H1 (cell line): Measurements from ENCODE around the gene SLC25A48. TPM values are rescaled to one million over a fixed set of nuclear protein-coding genes. Genes with fewer than 3 reads are reported as not detected.

ENCODE experiments used
- CTCF ChIA-PET: fragments of 300-600 bp; sonication (Branson Sonifier 250); formaldehyde crosslinking; loops from one replicate; lab custom pipeline; 2021; ENCODE audit not compliant: partially characterized antibody; lab: Charles Lee
- POLR2A ChIA-PET: fragments of 300-600 bp; sonication (Branson Sonifier 250); formaldehyde crosslinking; loops from one replicate; lab custom pipeline; 2021; ENCODE audit warnings: inconsistent platforms; ENCODE audit not compliant: partially characterized antibody; lab: Charles Lee
- DNase-seq, 2 experiments: peaks; one replicate each; pipeline versions ENCODE4 v3.0.0 to v3.0.0-alpha.2; 2010 to 2022; ENCODE audit warnings: low spot score in 2 of 2, low read depth in 1 of 2, mixed read lengths in 1 of 2
- FAIRE-seq: peaks from 2 replicates; lab custom pipeline; 2011; peaks lifted over from hg19 to GRCh38; lab: Jason Lieb, UNC
- H2AFZ ChIP-seq: 2 replicates; pipeline ENCODE4 v1.8.1; 2012; ENCODE audit warnings: low read length, inconsistent platforms
- H2AK5ac ChIP-seq: 2 replicates; pipeline ENCODE4 v1.6.1; 2013; ENCODE audit warnings: low read depth, low read length
- H2BK120ac ChIP-seq: replicated peaks from 2 replicates; pipeline ENCODE3; 2013; ENCODE audit warnings: low read depth, low read length, inconsistent platforms
- H2BK12ac ChIP-seq: 2 replicates; pipeline ENCODE4 v1.6.1; 2013; ENCODE audit warnings: low read depth, low read length
- H2BK15ac ChIP-seq: 2 replicates; pipeline ENCODE4 v1.6.1; 2013; ENCODE audit warnings: low read length
- H2BK20ac ChIP-seq: 2 replicates; pipeline ENCODE4 v1.6.1; 2013; ENCODE audit warnings: low read length
- H2BK5ac ChIP-seq: 2 replicates; pipeline ENCODE4 v1.6.1; 2013; ENCODE audit warnings: low read depth, low read length
- H3K14ac ChIP-seq: 2 replicates; pipeline ENCODE4 v1.6.1; 2013; ENCODE audit warnings: inconsistent platforms; ENCODE audit not compliant: insufficient read length
- H3K18ac ChIP-seq: 2 replicates; pipeline ENCODE4 v1.6.1; 2013; ENCODE audit warnings: low read length; ENCODE audit errors: extremely low read depth
- H3K23ac ChIP-seq: 2 replicates; pipeline ENCODE4 v1.6.1; 2013; ENCODE audit warnings: inconsistent platforms; ENCODE audit not compliant: insufficient read length
- H3K23me2 ChIP-seq: 2 replicates; pipeline ENCODE4 v1.6.1; 2013; ENCODE audit warnings: low read depth, low read length
- H3K27ac ChIP-seq: 2 replicates; pipeline ENCODE4 v1.6.1; 2011; ENCODE audit warnings: low read depth, low read length, inconsistent platforms
- H3K27me3 ChIP-seq, 4 experiments: replicated peaks in 1 of 4; 1 replicate in 1 of 4; 2 replicates in 3 of 4; pipeline versions ENCODE4 v1.6.1 to v1.8.1; 2011 to 2013; ENCODE audit warnings: low read length in 3 of 4, mild to moderate bottlenecking in 3 of 4, inconsistent platforms in 2 of 4, mixed read lengths in 2 of 4, moderate library complexity in 1 of 4; ENCODE audit not compliant: control insufficient read depth in 3 of 4, insufficient read depth in 3 of 4; ENCODE audit errors: extremely low read depth in 1 of 4
- H3K36me3 ChIP-seq, 4 experiments: 2 replicates each; pipeline versions ENCODE4 v1.6.1 to v1.8.1; 2011 to 2013; ENCODE audit warnings: mild to moderate bottlenecking in 4 of 4, low read length in 3 of 4, moderate library complexity in 2 of 4, control low read depth in 1 of 4, inconsistent platforms in 1 of 4; ENCODE audit not compliant: insufficient read depth in 4 of 4, control insufficient read depth in 2 of 4
- H3K4ac ChIP-seq: replicated peaks from 2 replicates; pipeline ENCODE3; 2013; ENCODE audit warnings: low read length, low read depth, mixed read lengths, inconsistent platforms; ENCODE audit not compliant: insufficient read length
- H3K4me1 ChIP-seq, 4 experiments: replicated peaks in 1 of 4; 1 replicate in 1 of 4; 2 replicates in 3 of 4; pipeline versions ENCODE4 v1.6.1 to v1.8.1; 2011 to 2013; ENCODE audit warnings: low read length in 3 of 4, inconsistent platforms in 2 of 4, mixed read lengths in 1 of 4; ENCODE audit not compliant: insufficient read depth in 4 of 4, control insufficient read depth in 3 of 4
- H3K4me2 ChIP-seq, 2 experiments: 2 replicates each; pipeline versions ENCODE4 v1.6.1 to v1.8.1; 2011 to 2013; ENCODE audit warnings: low read depth in 2 of 2, low read length in 2 of 2, control low read depth in 1 of 2, inconsistent platforms in 1 of 2, mild to moderate bottlenecking in 1 of 2; ENCODE audit not compliant: insufficient read depth in 1 of 2
- H3K4me3 ChIP-seq, 4 experiments: fragments of 200-600, 300-600 bp in 1 of 4; sonication (generic), shearing (Covaris generic), sonication (Bioruptor Twin) in 1 of 4; 2 replicates each; pipeline versions ENCODE4 v1.5.1 to v1.8.1; 2011 to 2016; ENCODE audit warnings: low read length in 4 of 4, low read depth in 3 of 4, control low read depth in 2 of 4, inconsistent platforms in 2 of 4, mild to moderate bottlenecking in 2 of 4, mixed read lengths in 1 of 4, moderate library complexity in 1 of 4; ENCODE audit not compliant: insufficient read depth in 2 of 4; ENCODE audit errors: extremely low read depth in 1 of 4
- H3K56ac ChIP-seq: replicated peaks from 2 replicates; pipeline ENCODE3; 2013; ENCODE audit warnings: low read depth, mild to moderate bottlenecking, mixed read lengths, low read length, inconsistent platforms; ENCODE audit not compliant: insufficient read length
- H3K79me1 ChIP-seq: 2 replicates; pipeline ENCODE4 v1.6.1; 2013; ENCODE audit warnings: low read depth, low read length, control low read depth
- H3K79me2 ChIP-seq, 2 experiments: 2 replicates each; pipeline versions ENCODE4 v1.6.1 to v1.8.1; 2012 to 2013; ENCODE audit warnings: low read length in 2 of 2, mild to moderate bottlenecking in 2 of 2, inconsistent platforms in 1 of 2; ENCODE audit not compliant: insufficient read depth in 2 of 2, control insufficient read depth in 1 of 2
- H3K9ac ChIP-seq, 4 experiments: replicated peaks in 1 of 4; 1 replicate in 1 of 4; 2 replicates in 3 of 4; pipeline versions ENCODE4 v1.6.1 to v1.8.1; 2011 to 2013; ENCODE audit warnings: low read depth in 3 of 4, low read length in 3 of 4, control low read depth in 2 of 4, mild to moderate bottlenecking in 2 of 4, moderate library complexity in 2 of 4, inconsistent platforms in 1 of 4; ENCODE audit errors: extremely low read depth in 1 of 4
- H3K9me3 ChIP-seq, 2 experiments: 2 replicates each; pipeline versions ENCODE4 v1.6.1 to v1.8.1; 2012 to 2013; ENCODE audit warnings: mild to moderate bottlenecking in 2 of 2, moderate library complexity in 2 of 2, control low read depth in 1 of 2, inconsistent platforms in 1 of 2, low read depth in 1 of 2, low read length in 1 of 2, mixed read lengths in 1 of 2; ENCODE audit not compliant: insufficient read depth in 2 of 2
- H4K20me1 ChIP-seq, 2 experiments: replicated peaks in 1 of 2; 2 replicates each; pipeline versions ENCODE3 to v1.8.1; 2011 to 2013; ENCODE audit warnings: inconsistent platforms in 2 of 2, low read length in 2 of 2, mild to moderate bottlenecking in 1 of 2; ENCODE audit not compliant: insufficient read depth in 2 of 2, control insufficient read depth in 1 of 2
- H4K5ac ChIP-seq: 2 replicates; pipeline ENCODE4 v1.6.1; 2013; ENCODE audit warnings: low read length, low read depth, mixed read lengths, inconsistent platforms; ENCODE audit not compliant: insufficient read length
- H4K8ac ChIP-seq: 2 replicates; pipeline ENCODE4 v1.8.0; 2013; ENCODE audit warnings: mild to moderate bottlenecking, moderate library complexity, low read length, inconsistent platforms; ENCODE audit not compliant: insufficient read depth; ENCODE audit errors: extremely low read depth
- H4K91ac ChIP-seq: replicated peaks from 2 replicates; pipeline ENCODE3; 2013; ENCODE audit warnings: low read length, mixed read lengths, inconsistent platforms; ENCODE audit not compliant: insufficient read length
- CHD1 ChIP-seq: IDR thresholded peaks from 2 replicates; pipeline ENCODE4 v1.6.1; 2012; ENCODE audit warnings: low read depth, low read length, improper control_type of control experiment
- EP300 ChIP-seq, 2 experiments: IDR thresholded peaks; 1 replicate in 1 of 2; 2 replicates in 1 of 2; pipeline ENCODE4 v1.6.1; 2011 to 2012; ENCODE audit warnings: low read depth in 2 of 2, low read length in 2 of 2, mild to moderate bottlenecking in 2 of 2, borderline replicate concordance in 1 of 2, inconsistent platforms in 1 of 2, moderate library complexity in 1 of 2
- KDM5A ChIP-seq: fragments of 200-600 bp; IDR thresholded peaks from 2 replicates; pipeline ENCODE4 v1.7.1; 2012; ENCODE audit warnings: mild to moderate bottlenecking, low read length, inconsistent platforms, mixed read lengths
- PHF8 ChIP-seq: fragments of 200-600 bp; sonication (generic); conservative IDR thresholded peaks from 2 replicates; pipeline ENCODE4 v1.7.1; 2012; ENCODE audit warnings: low read depth, mild to moderate bottlenecking, inconsistent platforms, low read length, moderate library complexity
- POLR2AphosphoS5 ChIP-seq: IDR thresholded peaks from 2 replicates; pipeline ENCODE4 v1.6.1; 2011; ENCODE audit warnings: low read depth, low read length
- RBBP5 ChIP-seq: IDR thresholded peaks from 2 replicates; pipeline ENCODE4 v1.7.1; 2012; ENCODE audit warnings: low read depth, mild to moderate bottlenecking, inconsistent platforms, low read length, moderate library complexity, borderline replicate concordance
- RXRA ChIP-seq: IDR thresholded peaks from 2 replicates; pipeline ENCODE4 v1.6.1; 2011; ENCODE audit warnings: low read depth, mild to moderate bottlenecking, low read length, moderate library complexity; ENCODE audit not compliant: insufficient read depth
- SAP30 ChIP-seq: fragments of 300-600 bp; sonication (generic); IDR thresholded peaks from 2 replicates; pipeline ENCODE4 v1.7.1; 2012; ENCODE audit warnings: low read length, moderate library complexity, mild to moderate bottlenecking, inconsistent platforms; ENCODE audit not compliant: insufficient read depth, insufficient replicate concordance
- SP2 ChIP-seq: IDR thresholded peaks from 2 replicates; pipeline ENCODE4 v1.6.1; 2012; ENCODE audit warnings: mild to moderate bottlenecking, low read length, inconsistent platforms
- WGBS, 2 experiments: shearing (Covaris generic) in 1 of 2; methylation state at CpG; one replicate each; pipeline versions ENCODE4 v1.1.6 to v1.1.7; 2013 to 2015; ENCODE audit warnings: low lambda C conversion rate in 2 of 2, mixed read lengths in 2 of 2, inconsistent platforms in 1 of 2, low coverage in 1 of 2, missing lambda C conversion rate in 1 of 2; ENCODE audit not compliant: insufficient replicate concordance in 2 of 2, insufficient coverage in 1 of 2, insufficient read length in 1 of 2; ENCODE audit errors: extremely low coverage in 1 of 2, missing lambda C conversion rate in 1 of 2; 5-methylcytosine and 5-hydroxymethylcytosine counted together
- polyA plus RNA-seq, 7 experiments: library from polyadenylated mRNA; depleted of rRNA in 3 of 7; stranded (reverse) in 5 of 7; unstranded in 2 of 7; fragments of >200 nt in 5 of 7; fragments of 200-250 nt in 2 of 7; gene quantifications; 1 replicate in 5 of 7; 2 replicates in 1 of 7; 4 replicates in 1 of 7; pipeline versions ENCODE4 v1.2.1 to v1.2.3, GENCODE V29; 2011 to 2013; ENCODE audit warnings: missing spikeins in 2 of 7, mixed read lengths in 2 of 7
- total RNA-seq: library from RNA; stranded (reverse); fragmentation: NEBNext Ultra II Directional; extraction: Animal tissue kit (Norgen Biotek cat#: 25700); gene quantifications from 2 replicates; pipeline ENCODE4 v1.2.1, GENCODE V29; 2021
- TF ChIP-seq, protein P1 (sequence below): IDR thresholded peaks from 2 replicates; pipeline ENCODE4 v1.6.1; 2011; ENCODE audit warnings: low read length, improper control_type of control experiment
- TF ChIP-seq, protein P2 (sequence below): IDR thresholded peaks from 2 replicates; pipeline ENCODE4 v1.6.1; 2012; ENCODE audit warnings: inconsistent platforms

Gene SLC25A48
- total and polyA plus RNA-seq, 2 of the 8 experiments (the other 6 are each of a cell fraction or from before 2014, with no cell fraction given) = 1.3 to 1.8 TPM

DNA sequence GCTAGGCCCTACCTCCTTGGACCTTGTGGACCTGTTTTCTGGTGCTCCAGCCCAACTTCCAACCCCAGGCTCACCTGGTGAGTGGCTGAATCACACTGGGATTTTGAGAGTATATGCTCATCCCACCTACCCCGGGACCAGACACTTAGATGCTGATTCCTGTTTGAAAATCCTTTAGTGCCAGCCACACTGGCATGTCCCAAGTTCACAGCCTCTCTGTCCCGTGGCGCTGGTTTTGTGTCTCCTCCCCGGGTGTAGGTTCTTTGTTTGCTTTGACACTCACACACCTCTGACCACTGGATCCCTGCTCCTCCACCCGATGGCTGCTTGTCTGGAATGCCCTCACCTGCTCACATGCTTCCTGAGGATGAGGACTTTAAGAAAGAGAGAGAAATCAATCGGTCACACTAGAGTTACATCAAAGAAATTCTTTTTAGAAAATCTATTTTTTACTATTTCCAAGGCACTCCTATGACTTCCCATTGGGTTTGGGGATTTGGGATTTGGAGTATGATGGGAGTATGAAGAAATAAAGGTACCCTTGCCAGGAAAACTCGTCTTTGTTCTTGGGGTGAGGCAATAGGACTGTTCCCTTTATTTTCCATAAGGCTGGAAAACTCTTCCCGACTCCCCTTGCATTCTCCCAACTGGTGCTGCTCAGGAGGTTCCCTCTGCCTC lies 7.3 kb upstream of the SLC25A48 start:
- Histone ChIP-seq H3K27ac (no peak overlapping the region), H2BK5ac (no peak overlapping the region), H3K4me2 (no peak overlapping the region), H4K91ac (no peak overlapping the region), H3K9ac (no peak overlapping the region), H2BK12ac (0 out of 2 replicates have a peak overlapping the region, but pooled peaks have one; percentile 50), H3K4me3 (no peak overlapping the region), H3K9me3 (no peaks in the 10 kb centered on the region), H2BK15ac (peak overlapping the region; percentile 88; the same call in 1 of the 2 replicates), H4K20me1 (no peaks in the 10 kb centered on the region), H3K27me3 (peaks cover 0 to 8% (median 4%) of the 10 kb centered on the region in 4 experiments; a peak in 3 of 7 replicates), H3K4ac (no peak overlapping the region)
- WGBS, 2 experiments = 74% methylated on average over 8 of the region's 8 CpGs; no CpG with 5 or more reads in 1 of the 2 experiments
- DNase-seq = no peak
- TF ChIP-seq, protein P1, sequence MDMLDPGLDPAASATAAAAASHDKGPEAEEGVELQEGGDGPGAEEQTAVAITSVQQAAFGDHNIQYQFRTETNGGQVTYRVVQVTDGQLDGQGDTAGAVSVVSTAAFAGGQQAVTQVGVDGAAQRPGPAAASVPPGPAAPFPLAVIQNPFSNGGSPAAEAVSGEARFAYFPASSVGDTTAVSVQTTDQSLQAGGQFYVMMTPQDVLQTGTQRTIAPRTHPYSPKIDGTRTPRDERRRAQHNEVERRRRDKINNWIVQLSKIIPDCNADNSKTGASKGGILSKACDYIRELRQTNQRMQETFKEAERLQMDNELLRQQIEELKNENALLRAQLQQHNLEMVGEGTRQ = no peak
- TF ChIP-seq KDM5A (no peak), RBBP5 (no peak), RXRA (no peak), SP2 (no peak), EP300 (IDR thresholded peaks at IDR 0.05; ENCODE audit: borderline replicate concordance in 1 of 2, low read depth in 2 of 2, low read length in 2 of 2) (no peak), POLR2AphosphoS5 (no peak), CHD1 (no peak), SAP30 (no peak), PHF8 (no peak)
- TF ChIP-seq, protein P2, sequence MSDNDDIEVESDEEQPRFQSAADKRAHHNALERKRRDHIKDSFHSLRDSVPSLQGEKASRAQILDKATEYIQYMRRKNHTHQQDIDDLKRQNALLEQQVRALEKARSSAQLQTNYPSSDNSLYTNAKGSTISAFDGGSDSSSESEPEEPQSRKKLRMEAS = no peak
- TF ChIP-seq, all 59 proteins: peak for 0
- Histone ChIP-seq H3K36me3 (no peaks in the 10 kb centered on the region), H4K8ac (no peak overlapping the region), H3K23ac (no peak overlapping the region), H2AFZ (no peak overlapping the region), H3K79me2 (no peaks in the 10 kb centered on the region), H3K18ac (no peak overlapping the region), H3K56ac (no peak overlapping the region), H3K4me1 (no peaks in the 10 kb centered on the region; a peak in 1 of 7 replicates), H2BK120ac (no peak overlapping the region), H2AK5ac (no peak overlapping the region), H4K5ac (no peak overlapping the region), H3K23me2 (no peaks in the 10 kb centered on the region), H3K79me1 (no peaks in the 10 kb centered on the region), H3K14ac (no peak overlapping the region), H2BK20ac (no peak overlapping the region)
- POLR2A ChIA-PET = no interaction called here
- CTCF ChIA-PET = interaction anchor here (0.7 to 13.3 kb wide), 15 partner anchors 8 to 370 kb away, joined by 3 to 335 read pairs (median 6); partner anchors contain the start of gene SLC25A48
- no peak for FAIRE-seq
